Measurements from ENCODE around the gene PIPOX. TPM values are rescaled to one million over a fixed set of nuclear protein-coding genes. Genes with fewer than 3 reads are reported as not detected.

Gene PIPOX
- total RNA-seq, 2 experiments from 2014 or later: 1.3 to 2.0 TPM

- H3K4me3 Mint-ChIP-seq: no peak overlapping the region
- no peak overlapping the region for H3K27ac Mint-ChIP-seq
- no peaks in the 10 kb centered on the region for H3K4me1 Mint-ChIP-seq
- H3K9me3 Mint-ChIP-seq: no peaks in the 10 kb centered on the region
- H3K36me3 Mint-ChIP-seq: no peaks in the 10 kb centered on the region
- DNase-seq: no peak
- peaks cover 25% of the 10 kb centered on the region for H3K27me3 Mint-ChIP-seq
Observed at GRCh38 chr17:29010586-29010985, 32.4 kb upstream of the PIPOX start.

- no peak for DNase-seq
- no peak overlapping the region for H3K27ac Mint-ChIP-seq
- no peak overlapping the region for H3K4me3 Mint-ChIP-seq
Observed at GRCh38 chr17:29012535-29012934, 30.4 kb upstream of the PIPOX start.

GRCh38 chr17:29014716-29015115, 28.2 kb upstream of the PIPOX start:
- DNase-seq: no peak
- Mint-ChIP-seq H3K36me3 (no peaks in the 10 kb centered on the region), H3K4me3 (no peak overlapping the region), H3K9me3 (no peaks in the 10 kb centered on the region), H3K4me1 (peaks cover 8% of the 10 kb centered on the region), H3K27me3 (peaks cover 27% of the 10 kb centered on the region), H3K27ac (no peak overlapping the region)

More at GRCh38 chr17:29012535-29012934, 30.4 kb upstream of the PIPOX start:
- Mint-ChIP-seq H3K27me3 (peaks cover 15% of the 10 kb centered on the region), H3K4me1 (no peaks in the 10 kb centered on the region), H3K36me3 (no peaks in the 10 kb centered on the region), H3K9me3 (no peaks in the 10 kb centered on the region)

- Mint-ChIP-seq H3K27ac (no peak overlapping the region), H3K4me3 (no peak overlapping the region), H3K27me3 (peaks cover 39% of the 10 kb centered on the region), H3K9me3 (no peaks in the 10 kb centered on the region), H3K36me3 (no peaks in the 10 kb centered on the region), H3K4me1 (peaks cover 8% of the 10 kb centered on the region)
- DNase-seq: no peak
Observed at GRCh38 chr17:29016345-29017210, 26.4 kb upstream of the PIPOX start.

GRCh38 chr17:29018788-29019474, 24.0 kb upstream of the PIPOX start:
- H3K27me3 Mint-ChIP-seq: peaks cover 51% of the 10 kb centered on the region
- peaks cover 8% of the 10 kb centered on the region for H3K4me1 Mint-ChIP-seq
- no peaks in the 10 kb centered on the region for H3K9me3 Mint-ChIP-seq
- no peaks in the 10 kb centered on the region for H3K36me3 Mint-ChIP-seq
- no peak overlapping the region for H3K4me3 Mint-ChIP-seq
- no peak for DNase-seq
- H3K27ac Mint-ChIP-seq: no peak overlapping the region

GRCh38 chr17:29019475-29020181, 23.3 kb upstream of the PIPOX start:
- peak; percentile 10 for DNase-seq
- Mint-ChIP-seq H3K27me3 (peaks cover 51% of the 10 kb centered on the region), H3K4me3 (peak overlapping the region; percentile 23), H3K4me1 (peaks cover 8% of the 10 kb centered on the region), H3K27ac (no peak overlapping the region), H3K36me3 (no peaks in the 10 kb centered on the region), H3K9me3 (no peaks in the 10 kb centered on the region)

GRCh38 chr17:29020576-29020975, 22.4 kb upstream of the PIPOX start:
- no peak for DNase-seq
- Mint-ChIP-seq H3K4me3 (no peak overlapping the region), H3K36me3 (no peaks in the 10 kb centered on the region), H3K4me1 (peaks cover 8% of the 10 kb centered on the region), H3K27ac (no peak overlapping the region), H3K27me3 (peaks cover 51% of the 10 kb centered on the region), H3K9me3 (no peaks in the 10 kb centered on the region)

- DNase-seq: no peak
- H3K27me3 Mint-ChIP-seq: peaks cover 51% of the 10 kb centered on the region
- H3K4me1 Mint-ChIP-seq: peaks cover 8% of the 10 kb centered on the region
- H3K4me3 Mint-ChIP-seq: no peak overlapping the region
- no peak overlapping the region for H3K27ac Mint-ChIP-seq
- H3K36me3 Mint-ChIP-seq: no peaks in the 10 kb centered on the region
- no peaks in the 10 kb centered on the region for H3K9me3 Mint-ChIP-seq
Observed at GRCh38 chr17:29021226-29021625, 21.7 kb upstream of the PIPOX start.

- Mint-ChIP-seq H3K27me3 (peaks cover 59% of the 10 kb centered on the region), H3K4me1 (peaks cover 8% of the 10 kb centered on the region), H3K4me3 (no peak overlapping the region), H3K27ac (no peak overlapping the region), H3K9me3 (no peaks in the 10 kb centered on the region), H3K36me3 (no peaks in the 10 kb centered on the region)
- no peak for DNase-seq
Observed at GRCh38 chr17:29022074-29022473, 20.9 kb upstream of the PIPOX start.

- H3K27me3 Mint-ChIP-seq: peaks cover 50% of the 10 kb centered on the region
- no peaks in the 10 kb centered on the region for H3K36me3 Mint-ChIP-seq
- H3K27ac Mint-ChIP-seq: no peak overlapping the region
- H3K4me3 Mint-ChIP-seq: no peak overlapping the region
- H3K4me1 Mint-ChIP-seq: peaks cover 3% of the 10 kb centered on the region
- H3K9me3 Mint-ChIP-seq: no peaks in the 10 kb centered on the region
- DNase-seq: no peak
Observed at GRCh38 chr17:29024316-29024952, 18.5 kb upstream of the PIPOX start.

GRCh38 chr17:29031488-29031887, 11.5 kb upstream of the PIPOX start:
- Mint-ChIP-seq H3K27ac (no peak overlapping the region), H3K4me1 (no peaks in the 10 kb centered on the region), H3K9me3 (peaks cover 11% of the 10 kb centered on the region), H3K4me3 (no peak overlapping the region), H3K36me3 (peaks cover 3% of the 10 kb centered on the region), H3K27me3 (peaks cover 58% of the 10 kb centered on the region)
- no peak for DNase-seq

GRCh38 chr17:29032013-29032856, 10.7 kb upstream of the PIPOX start:
- Mint-ChIP-seq H3K4me1 (no peaks in the 10 kb centered on the region), H3K27me3 (peaks cover 51% of the 10 kb centered on the region), H3K36me3 (peaks cover 3% of the 10 kb centered on the region), H3K27ac (no peak overlapping the region), H3K9me3 (peaks cover 11% of the 10 kb centered on the region), H3K4me3 (no peak overlapping the region)
- DNase-seq: no peak

GRCh38 chr17:29032857-29033197, 10.1 kb upstream of the PIPOX start:
- Mint-ChIP-seq H3K4me3 (no peak overlapping the region), H3K36me3 (peaks cover 3% of the 10 kb centered on the region), H3K27ac (no peak overlapping the region), H3K4me1 (no peaks in the 10 kb centered on the region), H3K27me3 (peaks cover 45% of the 10 kb centered on the region), H3K9me3 (peaks cover 11% of the 10 kb centered on the region)
- DNase-seq: no peak

- H3K4me1 Mint-ChIP-seq: no peaks in the 10 kb centered on the region
- no peak overlapping the region for H3K4me3 Mint-ChIP-seq
- peaks cover 11% of the 10 kb centered on the region for H3K9me3 Mint-ChIP-seq
- DNase-seq: no peak
- peaks cover 37% of the 10 kb centered on the region for H3K27me3 Mint-ChIP-seq
- no peak overlapping the region for H3K27ac Mint-ChIP-seq
- H3K36me3 Mint-ChIP-seq: peaks cover 3% of the 10 kb centered on the region
Observed at GRCh38 chr17:29034510-29034909, 8.4 kb upstream of the PIPOX start.

Measured in activated naive CD8-positive, alpha-beta T cell treated with anti-CD3 and anti-CD28 coated beads for 36 hours (primary cell).